Left kidney (tissue), 2 donors: ENCODE results near the gene DHCR7. TPM values are rescaled to one million over a fixed set of nuclear protein-coding genes. Genes with fewer than 3 reads are reported as not detected.

Experiments used
- DNase-seq: peaks from one replicate; pipeline ENCODE4 v3.0.0-alpha.2; 2013
- polyA plus RNA-seq: library from polyadenylated mRNA; unstranded; fragments of 120-200 nt; gene quantifications from one replicate; pipeline ENCODE4 v1.2.1, GENCODE V29; 2013; ENCODE audit not compliant: insufficient read length

Gene DHCR7
- polyA plus RNA-seq, 1 donor: 54.2 TPM

GRCh38 chr11:71386202-71386601 is 62.0 kb downstream of the DHCR7 start:
- DNase-seq: no peak

- no peak for DNase-seq
Measured at GRCh38 chr11:71385091-71385490, 63.1 kb downstream of the DHCR7 start.

GRCh38 chr11:71384561-71384960 is 63.6 kb downstream of the DHCR7 start:
- no peak for DNase-seq

Other genes starting within 250 kb of the DHCR7 start
- gene SHANK2, start 195.8 kb downstream of the DHCR7 start, polyA plus RNA-seq: 34.8 TPM
- 78.4 TPM for gene NADSYN1, start 4.8 kb upstream of the DHCR7 start, polyA plus RNA-seq
- 0.25 TPM for gene KRTAP5-7, start 78.9 kb upstream of the DHCR7 start, polyA plus RNA-seq
- gene KRTAP5-8, start 89.6 kb upstream of the DHCR7 start, polyA plus RNA-seq: 1.3 TPM
- 1.2 TPM for gene KRTAP5-9, start 100.0 kb upstream of the DHCR7 start, polyA plus RNA-seq
- 0.53 TPM for gene KRTAP5-10, start 117.2 kb upstream of the DHCR7 start, polyA plus RNA-seq
- gene KRTAP5-11, start 134.5 kb upstream of the DHCR7 start, polyA plus RNA-seq: 0.76 TPM